Endothelial cell of umbilical vein (primary cell): Measurements from ENCODE around the gene SPECC1L.
"Not testable (repeated sequence)": the region's sequence is repeated elsewhere in the genome, so short reads cannot be mapped to it uniquely, and the experiment has no call there.

Experiments used
- CTCF ChIP-seq, 2 donors: IDR thresholded peaks; 1 replicate in 1 of 2; 2 replicates in 1 of 2; pipeline ENCODE4 v1.5.1; 2011; ENCODE audit warnings: low read length in 2 of 2, mild to moderate bottlenecking in 2 of 2, moderate library complexity in 2 of 2, control low read depth in 1 of 2, inconsistent platforms in 1 of 2, low read depth in 1 of 2; ENCODE audit not compliant: insufficient read depth in 1 of 2; ENCODE audit errors: extremely low read depth in 1 of 2
- EZH2 ChIP-seq: IDR thresholded peaks from 2 replicates; pipeline ENCODE4 v1.6.1; 2012; ENCODE audit warnings: borderline replicate concordance, low read depth, mild to moderate bottlenecking, moderate library complexity, low read length, inconsistent platforms; ENCODE audit not compliant: severe bottlenecking
- POLR2A ChIP-seq: IDR thresholded peaks from 2 replicates; pipeline ENCODE4 v1.6.1; 2012; ENCODE audit warnings: low read depth, mild to moderate bottlenecking, control low read depth, low read length

GRCh38 chr22:24249413-24249812 is 21.2 kb upstream of the SPECC1L start:
- TF ChIP-seq EZH2; POLR2A; CTCF (IDR thresholded peaks at IDR 0.05; ENCODE audit: extremely low read depth in 1 of 2, insufficient read depth in 1 of 2, low read depth in 1 of 2, low read length in 2 of 2): not testable (repeated sequence)
